ENCODE data around the gene NTSR2.

Gene NTSR2

DNA sequence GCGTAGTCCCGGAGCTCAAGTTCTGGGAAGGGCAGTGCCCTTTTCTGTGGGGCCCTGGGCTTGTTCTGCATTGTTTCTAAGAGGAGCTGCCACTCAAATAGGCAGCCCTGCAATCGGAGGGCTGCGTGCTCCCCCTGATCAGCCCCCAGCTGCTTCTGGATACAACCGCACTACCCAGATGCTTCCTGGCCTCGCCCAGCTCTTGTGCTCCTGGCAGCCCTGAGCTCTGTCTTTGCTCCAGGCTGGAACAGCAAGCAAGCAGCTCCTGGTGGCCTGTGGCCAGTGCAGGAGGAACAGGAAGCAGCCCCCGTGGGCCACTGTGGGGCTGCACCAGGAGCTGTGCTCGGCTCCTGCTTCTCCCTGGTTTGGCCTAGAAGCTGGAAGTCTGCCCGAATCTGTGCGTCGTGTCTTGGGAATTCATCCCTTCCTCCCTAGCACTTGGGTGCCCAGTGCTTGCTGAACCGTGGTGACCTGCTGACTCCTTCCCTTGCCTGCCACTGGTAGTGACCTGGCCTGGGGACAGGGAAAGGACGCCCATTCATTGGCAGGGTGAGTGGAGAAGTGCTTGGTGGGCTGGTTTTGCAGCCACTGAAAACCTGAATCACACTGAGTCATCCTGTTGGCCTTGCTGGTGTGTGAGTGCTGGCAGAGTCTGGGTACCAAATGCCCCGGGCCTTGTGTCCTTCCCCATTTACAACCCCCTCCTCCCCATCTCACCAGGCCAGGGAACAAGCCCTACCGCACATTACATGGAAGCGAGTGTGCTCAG is 27.3 kb upstream of the NTSR2 start:
- Histone ChIP-seq H3K4me1 (ENCODE audit: insufficient read depth, low read length, severe bottlenecking) (peaks cover 21% of the 10 kb centered on the region), H3K27me3 (ENCODE audit: insufficient read depth, low read length) (no peaks in the 10 kb centered on the region), H3K9me2 (ENCODE audit: low read depth, low read length) (no peaks in the 10 kb centered on the region), H2AFZ (ENCODE audit: low read length) (no peak overlapping the region), H3K36me3 (ENCODE audit: insufficient read depth, low read length) (no peaks in the 10 kb centered on the region), H3K4me2 (ENCODE audit: low read length) (no peak overlapping the region), H3K79me2 (ENCODE audit: insufficient read depth, low read length) (no peaks in the 10 kb centered on the region), H3K9ac (ENCODE audit: low read length) (no peak overlapping the region), H3K27ac (ENCODE audit: low read depth, low read length, poor library complexity, severe bottlenecking) (no peak overlapping the region), H3F3A (ENCODE audit: insufficient read depth, low read length) (no peaks in the 10 kb centered on the region), H3K4me3 (ENCODE audit: low read depth, low read length, poor library complexity, severe bottlenecking) (no peak overlapping the region), H4K20me1 (ENCODE audit: insufficient read depth, low read length) (no peaks in the 10 kb centered on the region), H3K9me3 (ENCODE audit: low read length) (no peaks in the 10 kb centered on the region)
- TF ChIP-seq EZH2 (IDR thresholded peaks at IDR 0.05; ENCODE audit: borderline replicate concordance, low read length): no peak
- TF ChIP-seq, protein P1, sequence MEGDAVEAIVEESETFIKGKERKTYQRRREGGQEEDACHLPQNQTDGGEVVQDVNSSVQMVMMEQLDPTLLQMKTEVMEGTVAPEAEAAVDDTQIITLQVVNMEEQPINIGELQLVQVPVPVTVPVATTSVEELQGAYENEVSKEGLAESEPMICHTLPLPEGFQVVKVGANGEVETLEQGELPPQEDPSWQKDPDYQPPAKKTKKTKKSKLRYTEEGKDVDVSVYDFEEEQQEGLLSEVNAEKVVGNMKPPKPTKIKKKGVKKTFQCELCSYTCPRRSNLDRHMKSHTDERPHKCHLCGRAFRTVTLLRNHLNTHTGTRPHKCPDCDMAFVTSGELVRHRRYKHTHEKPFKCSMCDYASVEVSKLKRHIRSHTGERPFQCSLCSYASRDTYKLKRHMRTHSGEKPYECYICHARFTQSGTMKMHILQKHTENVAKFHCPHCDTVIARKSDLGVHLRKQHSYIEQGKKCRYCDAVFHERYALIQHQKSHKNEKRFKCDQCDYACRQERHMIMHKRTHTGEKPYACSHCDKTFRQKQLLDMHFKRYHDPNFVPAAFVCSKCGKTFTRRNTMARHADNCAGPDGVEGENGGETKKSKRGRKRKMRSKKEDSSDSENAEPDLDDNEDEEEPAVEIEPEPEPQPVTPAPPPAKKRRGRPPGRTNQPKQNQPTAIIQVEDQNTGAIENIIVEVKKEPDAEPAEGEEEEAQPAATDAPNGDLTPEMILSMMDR (IDR thresholded peaks at IDR 0.05; ENCODE audit: low read length): no peak

DNA sequence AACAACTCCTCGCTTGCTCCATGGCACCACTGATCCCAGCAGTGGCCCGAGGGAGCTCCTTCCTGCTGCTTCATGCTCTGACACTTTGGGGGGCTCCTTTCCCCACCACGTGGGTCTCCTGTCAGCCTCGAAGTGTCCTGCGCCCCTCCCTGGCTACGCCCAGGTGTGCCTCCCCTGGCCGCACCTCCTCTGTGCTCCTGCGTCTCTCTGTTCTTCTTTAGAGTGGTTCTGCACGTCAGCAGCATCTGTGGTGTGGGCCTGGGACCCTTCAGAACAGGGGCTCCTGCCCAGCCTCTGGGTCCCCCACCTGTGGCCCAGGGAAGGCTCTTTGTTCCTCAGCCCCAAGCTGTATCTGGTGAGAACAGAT is 26.7 kb upstream of the NTSR2 start:
- no peaks in the 10 kb centered on the region for H4K20me1 ChIP-seq (ENCODE audit: insufficient read depth, low read length)
- TF ChIP-seq EZH2 (IDR thresholded peaks at IDR 0.05; ENCODE audit: borderline replicate concordance, low read length): no peak
- TF ChIP-seq, protein P1 (IDR thresholded peaks at IDR 0.05; ENCODE audit: low read length): no peak
- H3K27me3 ChIP-seq (ENCODE audit: insufficient read depth, low read length): no peaks in the 10 kb centered on the region
- H3K9me2 ChIP-seq (ENCODE audit: low read depth, low read length): no peaks in the 10 kb centered on the region
- no peaks in the 10 kb centered on the region for H3F3A ChIP-seq (ENCODE audit: insufficient read depth, low read length)
- H3K36me3 ChIP-seq (ENCODE audit: insufficient read depth, low read length): no peaks in the 10 kb centered on the region
- no peak overlapping the region for H3K27ac ChIP-seq (ENCODE audit: low read depth, low read length, poor library complexity, severe bottlenecking)
- no peak overlapping the region for H3K4me3 ChIP-seq (ENCODE audit: low read depth, low read length, poor library complexity, severe bottlenecking)
- no peaks in the 10 kb centered on the region for H3K79me2 ChIP-seq (ENCODE audit: insufficient read depth, low read length)
- H3K9ac ChIP-seq (ENCODE audit: low read length): no peak overlapping the region
- H3K9me3 ChIP-seq (ENCODE audit: low read length): no peaks in the 10 kb centered on the region
- H3K4me2 ChIP-seq (ENCODE audit: low read length): no peak overlapping the region
- H3K4me1 ChIP-seq (ENCODE audit: insufficient read depth, low read length, severe bottlenecking): peaks cover 15% of the 10 kb centered on the region
- no peak overlapping the region for H2AFZ ChIP-seq (ENCODE audit: low read length)

DNA sequence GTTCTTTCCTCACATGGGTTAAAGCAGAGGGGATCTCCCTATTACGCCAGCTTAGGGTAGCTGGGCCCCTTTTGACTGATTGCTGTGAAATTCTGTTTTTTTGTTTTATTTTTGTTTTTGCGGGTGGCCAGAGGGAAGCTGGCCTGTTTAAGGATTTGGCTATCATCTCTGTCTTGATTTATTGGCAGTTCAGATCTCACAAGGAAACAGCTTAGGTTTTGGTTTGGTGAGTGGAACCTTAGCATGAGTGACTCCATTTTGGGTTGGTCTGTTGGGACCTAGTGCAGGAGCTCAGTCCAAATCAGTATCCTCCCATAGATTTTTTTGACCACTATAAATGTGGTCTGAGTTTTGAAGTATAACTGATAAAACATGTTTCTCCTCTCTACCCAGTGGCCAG is 25.6 kb upstream of the NTSR2 start:
- H3K4me3 ChIP-seq (ENCODE audit: low read depth, low read length, poor library complexity, severe bottlenecking): no peak overlapping the region
- no peak overlapping the region for H3K9ac ChIP-seq (ENCODE audit: low read length)
- H2AFZ ChIP-seq (ENCODE audit: low read length): no peak overlapping the region
- no peak overlapping the region for H3K4me2 ChIP-seq (ENCODE audit: low read length)
- H3K9me3 ChIP-seq (ENCODE audit: low read length): no peaks in the 10 kb centered on the region
- H4K20me1 ChIP-seq (ENCODE audit: insufficient read depth, low read length): no peaks in the 10 kb centered on the region
- no peaks in the 10 kb centered on the region for H3K9me2 ChIP-seq (ENCODE audit: low read depth, low read length)
- H3K4me1 ChIP-seq (ENCODE audit: insufficient read depth, low read length, severe bottlenecking): peaks cover 4% of the 10 kb centered on the region
- no peaks in the 10 kb centered on the region for H3F3A ChIP-seq (ENCODE audit: insufficient read depth, low read length)
- TF ChIP-seq, protein P1 (IDR thresholded peaks at IDR 0.05; ENCODE audit: low read length): no peak
- TF ChIP-seq EZH2 (IDR thresholded peaks at IDR 0.05; ENCODE audit: borderline replicate concordance, low read length): no peak
- no peaks in the 10 kb centered on the region for H3K36me3 ChIP-seq (ENCODE audit: insufficient read depth, low read length)
- H3K79me2 ChIP-seq (ENCODE audit: insufficient read depth, low read length): no peaks in the 10 kb centered on the region
- H3K27me3 ChIP-seq (ENCODE audit: insufficient read depth, low read length): no peaks in the 10 kb centered on the region
- H3K27ac ChIP-seq (ENCODE audit: low read depth, low read length, poor library complexity, severe bottlenecking): no peak overlapping the region

Measured in OCI-LY1 (cell line).